Activated CD4-positive, alpha-beta T cell treated with anti-CD3 and anti-CD28 coated beads for 24 hours (primary cell): ENCODE results near the gene SH3GL1.

Source experiments
- DNase-seq, 2 donors: peaks; one replicate each; pipeline ENCODE4 v3.0.0-alpha.2; 2020; ENCODE audit warnings: low read depth in 2 of 2

SH3GL1 gene

GRCh38 chr19:4376028-4376670 is 24.2 kb downstream of the SH3GL1 start:
- DNase-seq: no peak

- no peak for DNase-seq
Measured at GRCh38 chr19:4375164-4376027, 25.0 kb downstream of the SH3GL1 start.

- DNase-seq: no peak
Measured at GRCh38 chr19:4374498-4375163, 25.7 kb downstream of the SH3GL1 start.

GRCh38 chr19:4373601-4374497 is 26.5 kb downstream of the SH3GL1 start:
- no peak for DNase-seq

GRCh38 chr19:4373013-4373367 is 27.4 kb downstream of the SH3GL1 start:
- no peak for DNase-seq

- no peak for DNase-seq
Measured at GRCh38 chr19:4372165-4373012, 28.0 kb downstream of the SH3GL1 start.

- DNase-seq: no peak
Measured at GRCh38 chr19:4371247-4372164, 28.8 kb downstream of the SH3GL1 start.

- no peak for DNase-seq
Measured at GRCh38 chr19:4370418-4371041, 29.8 kb downstream of the SH3GL1 start.

GRCh38 chr19:4369888-4370260 is 30.5 kb downstream of the SH3GL1 start:
- DNase-seq: peak; percentile 54 to 73

GRCh38 chr19:4369109-4369887 is 31.0 kb downstream of the SH3GL1 start:
- DNase-seq: peak; percentile 26 to 61

- no peak for DNase-seq
Measured at GRCh38 chr19:4368128-4368820, 32.1 kb downstream of the SH3GL1 start.

- no peak for DNase-seq
Measured at GRCh38 chr19:4367781-4368127, 32.6 kb downstream of the SH3GL1 start.

- no peak for DNase-seq
Measured at GRCh38 chr19:4367336-4367723, 33.0 kb downstream of the SH3GL1 start.

- DNase-seq: no peak
Measured at GRCh38 chr19:4366666-4367335, 33.5 kb downstream of the SH3GL1 start.

GRCh38 chr19:4365791-4366665 is 34.3 kb downstream of the SH3GL1 start:
- no peak for DNase-seq

- DNase-seq: no peak
Measured at GRCh38 chr19:4365341-4365740, 35.0 kb downstream of the SH3GL1 start.
